NCI-H526 treated with DMSO at 0.1 percent for 48 hours (cell line): ENCODE data around the gene ACIN1.

ENCODE experiments used
- DNase-seq: peaks from one replicate; lab custom pipeline; 2025; lab: John Stamatoyannopoulos, UW

The ACIN1 gene

DNA sequence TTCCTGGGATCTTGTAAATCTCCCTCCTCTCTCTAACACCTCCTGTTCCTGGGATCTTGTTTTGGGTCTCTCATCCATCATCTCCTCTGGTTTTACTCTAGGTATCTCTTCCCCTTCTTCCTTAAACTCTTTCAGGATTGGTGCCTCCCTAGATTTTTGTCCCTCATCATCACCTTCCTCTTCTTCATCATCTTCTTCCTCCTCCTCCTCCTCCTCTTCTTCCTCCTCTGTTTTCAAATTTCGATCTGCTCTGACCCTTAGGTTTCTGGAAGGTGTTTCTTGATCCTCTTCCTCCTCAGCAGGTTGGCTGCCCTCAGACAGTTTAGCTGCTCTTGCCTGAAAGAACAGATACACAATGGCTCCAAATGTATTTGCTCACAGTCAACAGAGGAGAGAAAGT lies 14.5 kb downstream of the ACIN1 start:
- DNase-seq = no peak

DNA sequence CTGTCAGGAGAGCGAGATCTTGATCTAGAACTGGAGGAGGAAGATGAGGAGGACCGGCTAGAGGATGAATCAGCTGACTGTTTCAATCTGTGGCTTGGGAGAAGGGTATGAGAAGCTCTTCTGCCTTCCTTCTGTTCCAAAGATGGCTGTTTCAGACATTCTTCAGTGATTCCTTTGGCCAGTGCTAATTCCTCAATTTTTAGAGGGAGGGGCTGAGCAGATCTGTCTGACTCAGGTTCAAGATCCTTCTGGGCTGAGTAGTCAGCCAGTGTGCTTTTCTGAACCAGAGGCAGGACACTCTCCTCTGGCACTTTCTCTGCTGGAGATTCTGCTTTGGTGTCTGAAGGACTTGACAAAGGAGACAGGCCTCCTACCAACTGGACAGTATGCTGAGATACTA lies 15.2 kb downstream of the ACIN1 start:
- no peak for DNase-seq

DNA sequence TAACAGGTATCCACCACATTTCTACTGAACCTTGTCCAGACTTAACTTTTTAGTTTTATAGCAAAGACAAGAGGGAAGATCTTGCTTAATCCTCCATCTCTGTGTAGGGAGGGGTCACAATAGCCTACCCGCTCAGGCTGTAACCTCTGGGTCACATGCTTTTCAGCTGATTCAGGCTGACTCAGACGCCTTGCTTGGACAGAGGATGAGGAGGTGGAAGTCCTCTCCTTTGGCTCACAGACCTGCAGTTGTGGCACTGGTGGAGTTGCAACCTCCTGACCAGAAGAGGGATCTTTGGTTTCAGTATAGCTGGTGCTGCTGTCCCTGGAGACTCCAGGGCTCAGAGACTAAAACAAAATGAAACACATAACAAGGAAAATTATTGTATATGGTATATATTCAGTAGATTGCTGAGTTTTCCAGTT lies 16.2 kb downstream of the ACIN1 start:
- DNase-seq = no peak

DNA sequence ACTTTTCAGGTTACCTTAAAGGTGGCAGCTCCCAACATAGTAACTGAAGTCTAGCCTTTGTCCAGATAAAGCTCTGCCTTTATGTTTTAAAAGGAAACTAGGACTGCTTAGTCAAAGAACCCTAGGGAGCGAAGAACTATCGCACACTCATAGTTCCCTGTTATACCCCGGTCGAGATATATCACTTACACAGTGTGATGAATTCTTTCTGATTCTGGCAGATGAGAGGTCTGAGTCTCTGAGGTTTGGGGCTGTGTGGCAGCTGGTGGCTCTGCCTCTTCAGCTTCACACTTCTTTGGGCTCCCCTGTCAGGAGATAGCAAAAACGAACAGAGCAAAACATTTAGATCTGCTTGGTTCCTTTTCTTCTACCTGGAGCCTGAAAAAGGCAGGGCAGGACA lies 17.0 kb downstream of the ACIN1 start:
- DNase-seq = no peak

DNA sequence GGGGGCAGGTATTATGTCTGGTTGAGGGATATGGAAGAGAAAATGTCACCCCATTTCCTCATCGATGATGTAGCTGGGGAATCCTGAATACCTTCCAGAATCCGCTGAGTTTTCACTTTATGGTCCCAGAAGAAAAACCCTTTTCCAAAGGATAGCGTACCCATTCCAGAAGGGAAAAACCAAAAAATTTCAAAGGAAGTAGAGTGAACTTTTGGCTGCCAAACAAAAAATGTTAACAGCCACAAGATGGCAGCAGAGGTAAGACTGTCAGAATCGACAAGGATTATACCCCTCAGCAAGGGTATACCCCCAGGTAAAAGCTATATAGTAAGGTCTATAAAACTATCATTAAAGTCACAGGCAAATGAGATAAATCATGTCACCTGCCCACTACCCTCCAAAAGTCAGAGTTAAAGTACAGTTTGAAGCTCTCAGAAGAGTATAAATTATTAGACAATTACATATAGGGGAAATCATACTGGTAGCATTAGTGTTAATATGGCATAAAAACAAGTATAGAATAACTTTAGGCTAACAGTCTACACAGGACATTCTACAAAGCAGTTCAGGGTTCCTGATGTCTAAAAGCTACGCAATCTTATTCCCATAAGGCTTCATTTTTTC lies 18.0 kb downstream of the ACIN1 start:
- DNase-seq = no peak

DNA sequence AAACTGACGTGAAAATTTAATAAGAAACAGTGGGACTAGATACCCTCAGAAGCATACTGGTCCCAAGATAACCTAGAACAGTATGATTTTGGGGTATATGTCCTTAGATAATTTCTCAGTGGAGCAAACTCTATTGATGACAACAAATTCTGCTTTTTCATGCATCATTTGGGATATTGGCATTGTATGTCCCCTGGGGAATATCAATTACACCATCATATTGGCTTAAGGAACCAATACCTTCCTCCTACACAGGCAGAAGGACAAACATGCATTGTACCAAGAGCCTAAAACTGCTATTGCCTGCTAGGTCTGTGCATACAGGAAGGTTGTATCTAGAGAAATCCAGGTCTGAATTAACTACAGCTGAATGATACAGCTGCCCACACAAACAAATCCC lies 20.0 kb downstream of the ACIN1 start:
- no peak for DNase-seq

DNA sequence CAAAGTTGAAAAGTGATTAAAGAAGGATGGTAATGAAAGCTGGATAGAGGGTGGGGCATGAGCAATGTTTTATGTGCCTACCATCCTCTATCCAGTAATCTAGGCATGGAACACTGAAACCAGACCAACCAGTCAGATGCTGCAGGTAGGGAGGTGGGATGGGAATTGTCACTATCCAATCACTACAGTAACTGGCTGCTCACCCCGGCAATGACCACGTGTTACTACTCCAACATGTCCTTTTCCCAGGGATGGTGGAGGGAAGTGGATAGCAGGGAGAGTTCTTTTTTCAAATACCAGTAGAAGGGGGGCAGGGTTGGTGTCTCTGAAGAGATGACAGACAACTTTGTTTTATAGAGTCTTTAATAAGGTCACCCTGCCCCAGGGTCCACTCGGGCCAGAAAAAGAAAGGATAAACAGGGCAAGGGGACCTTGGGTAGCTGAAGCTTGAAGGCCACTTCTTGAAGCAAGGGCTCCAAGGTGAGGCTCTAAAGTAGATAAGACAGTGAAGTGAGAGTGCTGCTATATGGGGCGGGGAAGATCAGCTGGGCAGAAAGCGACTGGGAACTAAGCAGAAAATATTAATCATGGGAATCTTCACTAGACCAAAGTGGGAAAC lies 22.9 kb downstream of the ACIN1 start:
- no peak for DNase-seq

DNA sequence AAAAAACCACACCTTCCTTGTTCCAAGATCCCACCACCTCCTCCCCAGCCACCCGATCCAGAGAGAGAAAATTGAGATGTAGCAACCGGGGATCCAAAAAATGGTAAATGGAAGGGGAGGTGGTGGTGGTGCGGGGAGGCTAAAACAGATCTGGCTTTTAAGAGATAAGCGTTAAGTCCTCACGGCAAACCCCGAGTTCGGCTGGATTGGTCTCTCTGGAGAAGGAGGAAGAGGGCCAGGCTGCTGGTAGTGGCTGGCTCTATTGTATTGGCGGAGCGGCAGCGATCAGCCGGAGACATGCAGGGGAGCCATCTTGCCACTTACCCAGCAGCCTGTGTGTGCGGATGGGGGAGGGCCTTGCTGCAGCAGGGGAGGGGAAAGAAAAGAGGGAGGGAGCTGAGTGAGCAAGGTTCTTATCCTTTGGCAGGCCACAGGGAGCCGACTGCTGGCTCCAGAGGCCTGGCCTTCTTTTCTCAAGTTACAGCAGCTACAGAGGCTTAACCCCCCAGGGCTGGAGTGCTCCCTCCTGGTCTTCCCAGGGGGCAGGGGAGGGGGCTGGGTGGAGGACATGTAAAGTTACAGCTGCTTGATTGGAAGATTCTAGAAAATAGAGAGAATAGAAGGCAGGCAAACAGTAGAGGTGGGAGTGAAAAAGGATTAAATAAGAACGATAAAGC lies 23.6 kb downstream of the ACIN1 start:
- no peak for DNase-seq

DNA sequence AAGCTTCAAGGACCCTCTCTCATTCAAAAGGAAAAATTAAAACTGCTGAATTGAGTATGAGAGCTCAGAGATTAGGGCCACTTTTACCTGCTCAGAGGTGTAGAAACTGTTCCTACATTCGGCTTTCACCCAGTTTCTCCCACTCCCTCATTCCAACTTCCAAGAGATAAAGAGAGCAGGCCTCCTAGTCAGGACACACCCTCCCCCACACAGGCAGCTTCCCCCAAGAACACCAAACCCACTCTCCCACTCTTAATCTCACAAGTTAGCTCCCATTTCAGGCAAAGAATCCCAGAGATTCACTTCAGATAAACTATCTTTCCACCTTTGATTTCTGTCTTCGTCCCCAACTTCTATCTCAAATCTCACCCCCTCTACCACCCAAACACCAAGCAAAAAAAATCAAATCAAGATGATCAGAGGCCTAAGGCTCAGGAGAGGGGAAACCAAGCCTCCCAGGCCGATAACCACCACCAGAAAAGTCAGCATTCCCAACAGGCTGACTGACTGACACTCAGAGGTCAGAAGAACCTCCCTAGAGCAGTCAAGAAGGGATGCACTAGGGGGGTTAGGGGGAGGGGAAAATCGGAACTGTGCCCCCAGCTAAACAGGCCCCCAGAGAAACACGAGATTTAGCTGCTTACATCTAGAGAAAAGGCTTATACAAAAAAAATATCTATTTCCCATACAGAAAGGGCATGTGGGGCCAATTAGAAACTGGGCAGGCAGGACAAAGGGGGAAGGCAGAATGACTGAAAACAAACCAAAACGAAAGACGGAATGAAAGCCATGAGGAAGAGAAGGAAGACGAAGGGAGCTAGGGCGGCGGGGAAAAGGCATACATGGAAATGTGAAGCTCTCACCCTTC lies 24.4 kb downstream of the ACIN1 start:
- no peak for DNase-seq

DNA sequence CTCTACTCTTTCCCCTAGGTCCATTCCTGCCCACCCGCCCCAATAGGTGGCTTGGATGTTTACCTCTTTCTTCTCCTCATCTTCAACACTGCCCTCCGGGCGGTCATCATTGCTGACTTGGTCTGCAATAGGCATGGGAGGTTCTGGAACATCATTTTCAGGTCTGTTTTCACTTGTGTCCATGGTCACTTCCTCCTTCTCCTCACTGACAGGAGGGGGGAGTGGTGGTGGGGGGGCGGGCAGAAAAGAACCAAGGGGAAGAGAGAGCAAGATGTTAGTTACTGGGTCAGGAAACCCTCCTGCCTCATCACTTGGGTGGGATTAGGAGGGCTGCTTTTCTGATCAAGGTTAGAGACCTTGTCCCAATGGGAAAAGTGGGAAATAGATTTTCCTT lies 25.5 kb downstream of the ACIN1 start:
- no peak for DNase-seq

DNA sequence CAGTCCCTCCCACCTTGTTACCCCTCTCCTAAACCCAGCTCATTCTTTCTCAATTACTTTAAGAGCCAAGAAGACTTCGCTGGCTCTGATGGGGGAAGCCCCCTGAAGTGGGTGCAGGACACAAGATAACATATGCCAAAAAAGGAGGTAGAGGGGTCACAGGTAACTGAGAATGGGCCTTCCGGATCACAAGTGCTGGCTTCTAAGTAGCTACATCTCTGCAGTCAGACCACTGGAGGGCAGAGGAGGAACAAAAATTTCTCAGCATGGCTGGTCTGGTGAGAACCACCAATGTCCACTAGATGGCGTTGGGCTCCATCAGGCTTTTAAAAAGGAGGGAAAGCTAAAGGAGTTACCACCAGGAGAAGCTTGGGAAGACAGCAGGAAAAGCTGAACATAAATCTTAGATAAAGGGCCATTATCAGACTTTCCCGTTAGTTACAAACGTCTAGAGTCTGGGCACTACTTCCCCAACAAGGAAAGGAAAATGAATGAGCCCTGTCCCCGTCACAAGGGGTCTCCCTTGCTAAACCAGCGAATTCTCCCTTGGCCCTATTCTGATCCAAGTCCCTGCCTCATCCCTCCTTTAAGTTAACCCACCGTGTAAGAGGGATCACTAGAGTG lies 26.0 kb downstream of the ACIN1 start:
- DNase-seq = no peak

DNA sequence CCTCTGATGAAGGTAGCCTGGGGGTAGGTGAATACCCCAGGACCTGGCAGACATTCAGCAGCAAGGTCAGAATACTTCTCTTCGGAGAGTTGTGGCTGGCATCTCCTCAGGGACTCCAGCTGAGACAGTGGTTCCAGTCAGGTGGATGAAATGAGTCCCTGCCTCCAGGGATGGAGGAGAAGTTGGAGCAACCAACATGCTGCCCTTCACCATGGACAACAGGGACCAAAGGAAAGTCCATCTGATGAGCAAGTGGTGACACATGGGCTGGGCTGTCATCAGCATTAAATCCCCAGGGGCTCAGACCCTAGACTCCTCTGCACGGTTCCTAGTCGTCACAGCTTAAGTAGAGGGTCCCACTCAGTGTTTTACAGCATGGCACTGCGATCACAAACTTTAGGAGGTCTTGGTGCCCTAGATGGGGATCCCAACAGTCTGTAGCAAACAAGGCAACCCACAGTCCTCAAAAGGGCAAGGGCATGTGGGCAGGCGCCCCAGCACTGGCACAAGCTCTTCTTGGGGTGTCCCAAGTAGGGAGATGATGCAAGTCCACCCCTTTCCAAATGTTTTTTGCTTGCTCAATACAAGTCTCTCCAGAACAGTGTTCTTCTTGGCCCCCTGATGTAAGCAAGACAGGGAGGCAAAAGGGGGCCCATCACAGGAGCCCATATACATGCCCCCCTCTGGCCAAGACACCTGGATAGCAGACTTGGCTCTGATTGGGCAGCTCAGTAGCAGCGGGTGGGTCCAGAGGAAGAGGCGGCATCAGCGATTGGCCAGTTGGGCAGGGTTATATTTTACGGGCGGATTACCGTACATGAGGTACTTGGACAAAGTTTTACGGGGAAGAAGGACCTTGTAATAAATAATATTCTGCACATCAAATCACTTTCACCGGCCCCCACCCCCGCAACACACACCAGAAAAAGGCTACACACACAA lies 26.8 kb downstream of the ACIN1 start:
- no peak for DNase-seq

DNA sequence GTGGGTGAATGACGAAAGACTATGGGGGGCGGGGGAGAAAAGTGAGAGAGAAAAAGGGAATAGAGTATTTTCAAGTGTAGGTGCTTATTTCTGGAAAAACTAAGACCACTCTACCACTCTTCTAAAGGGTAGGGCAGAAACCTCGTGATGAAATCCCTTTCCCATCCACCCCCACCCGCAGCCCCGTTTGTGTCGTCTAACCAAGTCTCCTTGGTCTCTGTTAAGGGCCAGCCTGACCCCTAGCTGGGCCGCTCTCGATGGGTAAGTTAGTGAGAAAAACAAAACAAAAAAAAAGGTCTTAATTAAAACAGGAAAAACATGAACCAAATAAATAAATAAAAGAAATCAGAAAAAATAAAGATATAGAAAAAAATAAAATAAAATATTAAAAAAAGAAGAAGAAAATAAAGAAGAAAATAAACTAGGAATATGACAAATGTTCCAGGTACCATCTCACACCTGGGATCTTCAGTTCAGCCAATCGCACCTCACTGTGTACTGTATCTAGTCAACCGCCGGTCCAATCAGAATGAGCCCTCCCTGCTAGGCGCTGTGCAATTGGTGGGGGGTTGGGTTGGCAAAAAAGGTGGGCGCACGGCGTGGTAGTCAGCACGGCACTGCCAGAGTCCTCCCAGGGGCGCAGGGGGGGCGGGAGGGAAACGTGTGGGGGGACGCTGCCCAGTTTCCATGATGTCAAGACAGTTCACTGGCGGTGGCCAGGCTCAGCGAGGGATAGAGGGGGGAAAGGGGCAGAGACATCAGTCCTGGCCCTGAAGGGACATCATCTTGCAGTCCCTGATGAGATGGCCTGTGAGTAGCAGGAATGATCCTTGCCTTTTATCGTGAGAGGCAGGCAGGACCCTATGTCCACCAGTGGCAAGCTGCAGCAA lies 27.8 kb downstream of the ACIN1 start:
- no peak for DNase-seq

DNA sequence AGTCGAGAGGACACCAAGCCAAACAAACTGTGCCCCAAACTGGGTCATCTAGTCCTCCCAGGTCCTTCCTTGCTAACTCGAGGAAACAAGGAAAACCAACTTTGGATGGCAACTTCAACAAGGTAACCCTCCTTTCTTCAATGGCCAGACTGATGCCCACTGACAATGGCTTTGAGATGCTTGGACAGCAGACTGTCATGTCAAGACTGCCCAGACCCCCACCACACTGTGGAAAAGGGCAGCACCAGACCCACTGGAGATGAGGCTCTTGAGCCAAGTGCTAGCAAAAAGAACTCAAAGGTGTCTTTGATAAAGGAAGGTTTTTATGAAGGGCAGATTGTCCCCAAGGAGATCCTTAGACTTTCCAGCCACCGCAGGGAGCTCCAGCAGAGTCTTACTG lies 28.6 kb downstream of the ACIN1 start:
- no peak for DNase-seq

DNA sequence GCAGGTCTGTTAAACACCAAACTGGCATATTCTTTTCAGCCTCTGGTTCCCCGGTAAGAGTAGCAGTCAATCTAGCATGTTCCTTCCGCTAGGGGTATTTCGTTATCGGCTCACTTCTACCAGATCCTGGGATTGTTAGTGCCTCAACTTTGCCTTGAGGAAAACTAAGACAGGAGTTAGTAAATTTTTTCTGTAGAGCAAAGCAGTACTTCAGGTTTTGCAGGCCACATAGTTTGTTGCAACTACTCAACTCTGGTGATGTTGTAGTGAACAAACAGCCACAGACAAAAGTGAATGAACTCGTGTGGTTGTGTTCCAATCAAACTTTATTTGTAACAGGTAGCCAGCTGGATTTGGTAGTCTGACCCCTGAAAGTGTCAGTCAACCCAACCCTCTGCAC lies 31.3 kb downstream of the ACIN1 start:
- DNase-seq = no peak

DNA sequence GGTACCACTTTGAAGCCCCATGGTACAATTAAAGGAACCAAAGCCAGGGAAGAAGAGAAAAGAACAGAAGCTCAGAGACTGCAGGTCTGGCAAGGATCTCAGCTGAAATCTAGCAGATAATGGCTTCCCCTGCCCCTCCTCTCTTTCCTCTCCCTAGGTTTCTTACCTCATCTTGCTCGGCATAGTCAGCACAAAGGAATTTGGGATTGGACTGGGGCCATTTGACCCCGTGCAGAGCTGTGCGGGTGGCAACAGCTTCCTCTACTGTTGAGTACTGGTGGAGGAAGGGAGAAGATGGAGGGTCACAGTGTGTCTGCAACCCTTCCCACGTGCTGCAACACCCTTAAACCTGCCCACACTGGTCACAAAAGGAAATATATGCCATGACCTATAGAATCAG lies 32.9 kb downstream of the ACIN1 start:
- DNase-seq = no peak

DNA sequence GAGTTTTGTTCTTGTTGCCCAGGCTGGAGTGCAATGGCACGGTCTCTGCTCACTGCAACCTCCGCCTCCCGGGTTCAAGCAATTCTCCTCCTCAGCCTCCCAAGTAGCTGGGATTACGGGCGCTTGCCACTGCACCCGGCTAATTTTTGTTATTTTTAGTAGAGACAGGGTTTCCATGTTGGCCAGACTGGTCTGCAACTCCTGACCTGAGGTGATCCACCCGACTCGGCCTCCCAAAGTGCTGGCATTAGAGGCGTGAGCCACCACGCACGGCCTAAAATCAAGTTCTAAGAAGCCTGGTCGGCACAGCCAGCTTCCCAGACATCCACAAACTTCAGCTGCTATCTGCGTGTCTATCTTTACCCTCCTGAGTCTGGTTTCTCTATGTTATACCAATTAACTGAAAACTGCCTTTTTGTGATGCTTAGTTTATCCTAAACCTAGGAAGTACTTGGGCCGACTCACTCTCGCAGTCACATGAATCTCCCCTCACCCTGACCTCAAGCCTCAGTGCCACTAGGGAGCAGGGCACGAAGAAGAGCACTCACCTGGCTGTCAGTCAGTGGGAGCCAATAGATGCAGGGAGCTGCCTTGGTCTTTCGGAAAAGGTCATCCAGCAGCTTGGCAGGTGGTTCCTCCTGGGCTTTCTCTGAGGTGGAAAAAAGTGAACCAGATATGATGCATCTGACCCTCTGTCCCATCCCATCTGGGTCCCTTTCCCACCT lies 34.2 kb downstream of the ACIN1 start:
- no peak for DNase-seq

DNA sequence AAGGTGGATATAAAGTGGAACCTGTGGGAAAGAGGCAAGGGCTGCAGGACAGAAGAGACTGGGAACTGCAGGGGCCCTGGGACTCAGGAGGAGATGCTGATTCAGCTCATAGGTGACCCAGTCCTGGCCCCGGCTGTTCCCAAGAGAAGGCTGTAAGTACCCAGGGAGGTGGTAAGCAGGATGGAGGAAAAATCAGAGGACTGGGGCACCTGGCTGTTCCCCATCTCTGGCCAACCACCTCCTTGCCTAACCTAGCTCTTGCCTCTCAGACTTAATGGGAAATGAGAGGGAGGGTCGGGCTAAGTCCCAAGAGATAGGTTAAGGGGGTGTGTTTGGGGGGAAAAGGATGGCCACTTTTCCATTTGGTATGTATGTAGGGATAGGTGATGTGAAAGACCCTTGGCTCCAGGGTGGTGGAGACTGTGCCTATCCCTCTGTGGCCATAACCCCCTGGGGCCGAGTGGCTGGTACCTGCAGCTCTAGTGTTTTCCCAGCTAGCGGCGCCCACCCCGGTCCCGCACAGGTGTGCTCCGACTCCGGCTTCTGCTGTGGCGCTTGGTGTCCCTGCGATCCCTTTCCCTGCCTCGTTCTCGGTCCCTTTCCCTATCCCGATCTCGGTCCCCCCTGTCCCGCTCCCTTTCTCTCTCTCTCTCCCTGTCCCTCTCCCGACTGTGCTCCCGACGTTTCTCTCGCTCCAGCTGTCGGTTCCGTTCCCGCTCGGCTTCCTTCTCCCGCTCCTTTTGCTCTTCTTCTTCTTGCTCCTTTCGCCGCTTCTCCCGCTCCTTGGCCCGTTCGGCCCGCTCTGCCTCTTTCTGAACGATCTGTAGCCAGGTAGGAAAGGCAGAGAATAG lies 36.1 kb downstream of the ACIN1 start:
- DNase-seq = no peak
